HepG2 (cell line): ENCODE measurements around the gene FAM118B. TPM values are rescaled to one million over a fixed set of nuclear protein-coding genes. Genes with fewer than 3 reads are reported as not detected.

Experiments used
- ATAC-seq: fragments of 200-7000 bp; cut with Tn5 transposase; 3 replicates; pipeline ENCODE4 v1.9.1; 2020; ENCODE audit warnings: mild to moderate bottlenecking, moderate library complexity
- BruUV-seq: library from RNA; stranded (reverse); fragments of 400-500 nt; replicated peaks from 2 replicates; lab custom pipeline; 2021; lab: Mats Ljungman, UMichigan
- CTCF ChIA-PET: fragments of 300-600 bp; formaldehyde crosslinking; extraction: SDS; loops from one replicate; lab custom pipeline; 2021; ENCODE audit warnings: low total read pairs, inconsistent platforms, low intra/inter-chr PET ratio; lab: Yijun Ruan, JAX
- POLR2A ChIA-PET: fragments of 350-600 bp; sonication (Branson Sonifier 250); formaldehyde crosslinking; loops from one replicate; lab custom pipeline; 2020; ENCODE audit warnings: antibody characterized with exemption, inconsistent platforms; lab: Yijun Ruan, JAX
- DNase-seq: peaks from one replicate; pipeline ENCODE4 v3.0.0-alpha.2; 2015; ENCODE audit warnings: low spot score
- FAIRE-seq: peaks from 3 replicates; lab custom pipeline; 2011; peaks lifted over from hg19 to GRCh38; lab: Jason Lieb, UNC
- H2AFZ ChIP-seq: one replicate; pipeline ENCODE4 v1.6.1; 2011; ENCODE audit warnings: low read length, inconsistent platforms
- H3K27ac ChIP-seq: fragments of 300-600 bp; 3 replicates; pipeline ENCODE4 v1.8.0; 2011; ENCODE audit warnings: mixed run types, mild to moderate bottlenecking, mixed read lengths, low read length, inconsistent platforms; ENCODE audit not compliant: insufficient read depth; ENCODE audit errors: extremely low read length
- H3K27me3 ChIP-seq, 2 experiments: fragments of 200-600 bp in 1 of 2; 2 replicates in 1 of 2; 3 replicates in 1 of 2; pipeline versions ENCODE4 v1.6.0 to v1.8.0; 2011; ENCODE audit warnings: low read length in 2 of 2, mild to moderate bottlenecking in 2 of 2, moderate library complexity in 2 of 2, inconsistent platforms in 1 of 2; ENCODE audit not compliant: insufficient read depth in 2 of 2, control insufficient read depth in 1 of 2
- H3K36me3 ChIP-seq, 2 experiments: fragments of 200-600 bp in 1 of 2; replicated peaks in 1 of 2; 2 replicates in 1 of 2; 3 replicates in 1 of 2; pipeline versions ENCODE4 v1.5.1 to v1.8.0; 2011; ENCODE audit warnings: low read length in 2 of 2, inconsistent platforms in 1 of 2; ENCODE audit not compliant: insufficient read depth in 2 of 2, control insufficient read depth in 1 of 2
- H3K4me1 ChIP-seq: 2 replicates; pipeline ENCODE4 v1.5.1; 2012; ENCODE audit warnings: low read length, inconsistent platforms; ENCODE audit not compliant: insufficient read depth
- H3K4me2 ChIP-seq: 2 replicates; pipeline ENCODE4 v1.6.0; 2011; ENCODE audit warnings: low read depth, low read length, inconsistent platforms
- H3K4me3 ChIP-seq, 3 experiments: fragments of 200-600 bp in 1 of 3; sonication (generic), shearing (Covaris generic) in 1 of 3; replicated peaks in 1 of 3; 2 replicates each; pipeline ENCODE4 v1.5.1; 2011 to 2016; ENCODE audit warnings: low read length in 3 of 3, inconsistent platforms in 2 of 3, low read depth in 2 of 3, mild to moderate bottlenecking in 2 of 3, control low read depth in 1 of 3, mixed read lengths in 1 of 3; ENCODE audit not compliant: insufficient read depth in 1 of 3
- H3K79me2 ChIP-seq: one replicate; pipeline ENCODE4 v1.6.1; 2011; ENCODE audit warnings: low read length, inconsistent platforms; ENCODE audit not compliant: insufficient read depth
- H3K9ac ChIP-seq: 2 replicates; pipeline ENCODE4 v1.6.0; 2011; ENCODE audit warnings: mild to moderate bottlenecking, low read depth, low read length, inconsistent platforms; ENCODE audit not compliant: insufficient read depth
- H3K9me3 ChIP-seq: 2 replicates; pipeline ENCODE4 v1.5.1; 2012; ENCODE audit warnings: mild to moderate bottlenecking, low read length
- H4K20me1 ChIP-seq: 2 replicates; pipeline ENCODE4 v1.6.0; 2011; ENCODE audit warnings: inconsistent platforms, mild to moderate bottlenecking, low read length, moderate library complexity; ENCODE audit not compliant: insufficient read depth
- FOXA3 ChIP-seq: IDR thresholded peaks from 2 replicates; pipeline ENCODE4 v1.6.1; 2016; ENCODE audit warnings: missing genetic modification reagents, missing compliant biosample characterization
- HHEX ChIP-seq: IDR thresholded peaks from 2 replicates; pipeline ENCODE4 v1.6.1; 2016; ENCODE audit warnings: control low read depth
- ISX ChIP-seq: sonication (generic); formaldehyde crosslinking; conservative IDR thresholded peaks from 2 replicates; pipeline ENCODE4 v1.5.0; 2020; ENCODE audit warnings: missing genetic modification reagents
- JUND ChIP-seq: sonication (generic); formaldehyde crosslinking; IDR thresholded peaks from 2 replicates; pipeline ENCODE4 v1.8.0; 2022; ENCODE audit warnings: mild to moderate bottlenecking, missing genetic modification reagents
- KAT7 ChIP-seq: IDR thresholded peaks from 2 replicates; pipeline ENCODE4 v1.6.1; 2018; ENCODE audit warnings: borderline replicate concordance, missing compliant biosample characterization
- SMC3 ChIP-seq: IDR thresholded peaks from 2 replicates; pipeline ENCODE4 v1.6.1; 2011; ENCODE audit warnings: low read length, improper control_type of control experiment
- ZMYM3 ChIP-seq: sonication (generic); formaldehyde crosslinking; IDR thresholded peaks from 2 replicates; pipeline ENCODE4 v1.5.1; 2020; ENCODE audit warnings: mild to moderate bottlenecking, missing genetic modification reagents
- ZNF232 ChIP-seq: sonication (generic); formaldehyde crosslinking; IDR thresholded peaks from 2 replicates; pipeline ENCODE4 v1.4.0; 2020; ENCODE audit warnings: missing genetic modification reagents, borderline replicate concordance
- ZNF24 ChIP-seq: fragments of 450-650 bp; IDR thresholded peaks from 2 replicates; pipeline ENCODE4 v1.6.1; 2017; ENCODE audit warnings: antibody characterized with exemption, mild to moderate bottlenecking
- ZNF430 ChIP-seq: sonication (generic); formaldehyde crosslinking; IDR thresholded peaks from 2 replicates; pipeline ENCODE4 v1.9.0; 2021; ENCODE audit warnings: mild to moderate bottlenecking, missing genetic modification reagents
- ZNF577 ChIP-seq: sonication (generic); formaldehyde crosslinking; IDR thresholded peaks from 2 replicates; pipeline ENCODE4 v1.4.0; 2020; ENCODE audit warnings: mild to moderate bottlenecking, low read depth, missing genetic modification reagents, borderline replicate concordance
- ZNF629 ChIP-seq: sonication (generic); formaldehyde crosslinking; conservative IDR thresholded peaks from 2 replicates; pipeline ENCODE4 v1.5.0; 2020; ENCODE audit warnings: missing genetic modification reagents
- ZNF746 ChIP-seq: sonication (generic); formaldehyde crosslinking; IDR thresholded peaks from 2 replicates; pipeline ENCODE4 v1.8.0; 2022; ENCODE audit warnings: mild to moderate bottlenecking, missing genetic modification reagents
- WGBS: methylation state at CpG from one replicate; pipeline ENCODE4 v1.1.6; 2017; ENCODE audit warnings: low lambda C conversion rate; 5-methylcytosine and 5-hydroxymethylcytosine counted together
- in situ Hi-C: cut with HindIII; loops from 2 replicates; pipeline ENCODE4 v1.10.0; 2017; ENCODE audit warnings: low pct_unique_long_range_greater_than_20kb; ENCODE audit not compliant: extremely low pct_ligation_motif_present
- intact Hi-C: fragments of 100-400 bp; cut with micrococcal nuclease; formaldehyde crosslinking; loops from one replicate; pipeline ENCODE4 v1.10.0; 2022; ENCODE audit not compliant: unreplicated experiment
- polyA plus RNA-seq, 8 experiments: library from polyadenylated mRNA; depleted of rRNA in 3 of 8; stranded (reverse) in 7 of 8; unstranded in 1 of 8; fragments of >200 nt; fragmentation: Illumina TruSeq in 4 of 8; extraction: Trizol in 4 of 8; gene quantifications; 2 replicates each; pipeline versions ENCODE4 v1.2.1 to v1.2.3, GENCODE V29; 2011 to 2016; ENCODE audit warnings: low read depth in 4 of 8, missing spikeins in 1 of 8, mixed read lengths in 1 of 8; ENCODE audit not compliant: insufficient read depth in 1 of 8
- total RNA-seq, 5 experiments: library from RNA; depleted of rRNA; stranded (reverse); fragments of >200 nt; fragmentation: Illumina TruSeq; extraction: Trizol; gene quantifications; 2 replicates each; pipeline ENCODE4 v1.2.3, GENCODE V29; 2016; ENCODE audit warnings: low read depth in 1 of 5
- TF ChIP-seq, protein P1 (sequence below): sonication (generic); formaldehyde crosslinking; conservative IDR thresholded peaks from 2 replicates; pipeline ENCODE4 v1.4.0; 2020; ENCODE audit warnings: missing genetic modification reagents
- TF ChIP-seq, protein P2 (sequence below): sonication (generic); formaldehyde crosslinking; IDR thresholded peaks from 2 replicates; pipeline ENCODE4 v1.4.0; 2020; ENCODE audit warnings: missing genetic modification reagents

The FAM118B gene
- total and polyA plus RNA-seq, 2 of the 13 experiments (the other 11 are each of a cell fraction or from before 2014, with no cell fraction given): 10.2 to 25.7 TPM

DNA sequence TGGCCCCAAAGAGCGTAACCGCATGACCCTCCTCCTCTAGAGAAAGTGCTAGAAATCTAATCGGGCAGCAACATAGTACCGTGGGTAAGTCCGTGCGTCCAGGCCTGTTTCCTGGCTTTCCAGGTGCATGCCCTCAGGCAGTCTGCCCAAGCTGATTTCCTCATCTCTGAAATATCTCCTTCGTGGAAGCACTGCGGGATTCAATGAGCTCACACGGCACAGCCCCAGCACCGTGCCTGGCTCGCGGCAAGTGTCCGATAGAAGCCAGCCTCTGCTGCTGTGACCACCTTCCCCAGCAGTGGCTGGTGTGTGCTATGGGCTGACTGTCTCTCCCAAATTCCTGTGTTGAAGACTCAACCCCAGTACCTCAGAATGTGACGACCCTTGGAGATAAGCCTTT lies 20.8 kb upstream of the FAM118B start (continued):
- TF ChIP-seq ZNF746 (CRISPR knock-in tag): no peak
- TF ChIP-seq, protein P1, sequence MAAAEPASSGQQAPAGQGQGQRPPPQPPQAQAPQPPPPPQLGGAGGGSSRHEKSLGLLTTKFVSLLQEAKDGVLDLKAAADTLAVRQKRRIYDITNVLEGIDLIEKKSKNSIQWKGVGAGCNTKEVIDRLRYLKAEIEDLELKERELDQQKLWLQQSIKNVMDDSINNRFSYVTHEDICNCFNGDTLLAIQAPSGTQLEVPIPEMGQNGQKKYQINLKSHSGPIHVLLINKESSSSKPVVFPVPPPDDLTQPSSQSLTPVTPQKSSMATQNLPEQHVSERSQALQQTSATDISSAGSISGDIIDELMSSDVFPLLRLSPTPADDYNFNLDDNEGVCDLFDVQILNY (CRISPR knock-in tag): no peak
- no peak for TF ChIP-seq KAT7 (CRISPR knock-in tag)
- no peak for TF ChIP-seq ZNF232
- no peak for TF ChIP-seq SMC3
- no peak for TF ChIP-seq FOXA3 (CRISPR knock-in tag)
- TF ChIP-seq JUND: no peak
- TF ChIP-seq ZNF430: no peak
- no peak for TF ChIP-seq ZNF24
- no peak for TF ChIP-seq ISX (CRISPR knock-in tag)
- no peak for TF ChIP-seq ZNF577 (CRISPR knock-in tag)

DNA sequence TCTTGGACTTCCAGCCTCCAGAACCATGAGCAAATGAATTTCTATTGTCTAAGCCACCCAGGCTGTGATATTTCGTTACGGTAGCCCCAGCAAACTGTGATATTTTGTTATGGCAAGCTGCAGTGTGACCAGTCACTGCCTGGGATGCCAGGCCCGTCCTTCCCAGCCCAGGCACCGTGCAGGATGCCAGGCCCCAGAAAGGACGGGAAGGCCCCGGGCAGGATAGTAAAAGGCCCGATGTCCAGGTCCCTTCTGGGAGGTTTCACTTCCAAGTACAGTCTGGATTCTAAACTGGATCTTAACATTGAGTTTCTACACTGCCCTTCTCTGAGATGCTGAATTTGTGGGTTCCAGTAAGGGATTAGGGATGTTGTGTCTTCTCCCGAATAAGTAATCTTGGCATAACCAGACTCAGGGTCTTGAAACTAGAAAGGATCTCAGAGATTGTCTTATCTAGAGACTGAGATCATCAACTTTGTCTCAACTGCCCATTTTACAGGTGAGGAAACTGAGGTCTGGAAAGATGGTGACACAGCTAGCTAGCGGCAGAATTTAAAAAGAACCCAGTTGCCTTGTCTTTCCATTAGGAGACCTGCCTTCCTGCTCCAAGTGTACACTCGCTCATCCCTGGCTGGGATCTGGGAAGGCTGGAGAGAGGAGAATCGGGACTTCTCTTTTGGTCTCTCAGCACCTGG lies 20.1 kb upstream of the FAM118B start:
- DNase-seq: no peak
- Histone ChIP-seq H3K4me2 (no peak overlapping the region), H3K27ac (peak overlapping the region; percentile 81), H3K4me1 (peaks cover 77% of the 10 kb centered on the region), H2AFZ (no peak overlapping the region), H3K9ac (no peak overlapping the region), H3K36me3 (peaks cover 3 to 24% of the 10 kb centered on the region in 2 experiments; a peak in 3 of 5 replicates), H3K4me3 (no peak overlapping the region), H3K79me2 (no peaks in the 10 kb centered on the region), H3K9me3 (no peaks in the 10 kb centered on the region), H3K27me3 (no peaks in the 10 kb centered on the region), H4K20me1 (no peaks in the 10 kb centered on the region)
- 92% methylated on average over 11 of the region's 11 CpGs for WGBS
- no TSS peak for BruUV-seq
- ChIA-PET CTCF (no interaction called here), POLR2A (interaction anchor here (7.7 kb wide), 1 partner anchor 43 kb away, joined by 87 read pairs; no protein-coding TSS in a partner anchor)
- intact Hi-C loops (no loop called here), in situ Hi-C loops (loop anchor here (10.0 kb wide), 1 partner anchor 127 kb away; the partner anchor contains the start of gene CDON)
- no peak for FAIRE-seq
- TF ChIP-seq, protein P2, sequence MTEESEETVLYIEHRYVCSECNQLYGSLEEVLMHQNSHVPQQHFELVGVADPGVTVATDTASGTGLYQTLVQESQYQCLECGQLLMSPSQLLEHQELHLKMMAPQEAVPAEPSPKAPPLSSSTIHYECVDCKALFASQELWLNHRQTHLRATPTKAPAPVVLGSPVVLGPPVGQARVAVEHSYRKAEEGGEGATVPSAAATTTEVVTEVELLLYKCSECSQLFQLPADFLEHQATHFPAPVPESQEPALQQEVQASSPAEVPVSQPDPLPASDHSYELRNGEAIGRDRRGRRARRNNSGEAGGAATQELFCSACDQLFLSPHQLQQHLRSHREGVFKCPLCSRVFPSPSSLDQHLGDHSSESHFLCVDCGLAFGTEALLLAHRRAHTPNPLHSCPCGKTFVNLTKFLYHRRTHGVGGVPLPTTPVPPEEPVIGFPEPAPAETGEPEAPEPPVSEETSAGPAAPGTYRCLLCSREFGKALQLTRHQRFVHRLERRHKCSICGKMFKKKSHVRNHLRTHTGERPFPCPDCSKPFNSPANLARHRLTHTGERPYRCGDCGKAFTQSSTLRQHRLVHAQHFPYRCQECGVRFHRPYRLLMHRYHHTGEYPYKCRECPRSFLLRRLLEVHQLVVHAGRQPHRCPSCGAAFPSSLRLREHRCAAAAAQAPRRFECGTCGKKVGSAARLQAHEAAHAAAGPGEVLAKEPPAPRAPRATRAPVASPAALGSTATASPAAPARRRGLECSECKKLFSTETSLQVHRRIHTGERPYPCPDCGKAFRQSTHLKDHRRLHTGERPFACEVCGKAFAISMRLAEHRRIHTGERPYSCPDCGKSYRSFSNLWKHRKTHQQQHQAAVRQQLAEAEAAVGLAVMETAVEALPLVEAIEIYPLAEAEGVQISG (CRISPR knock-in tag): no peak
- TF ChIP-seq ZNF629 (CRISPR knock-in tag): peak; percentile 86
- TF ChIP-seq ZMYM3 (CRISPR knock-in tag): 0 out of 2 replicates have a peak, but pooled peaks have one; percentile 23
- TF ChIP-seq HHEX (CRISPR knock-in tag): no peak
- ATAC-seq: no peak
